GM21576 (cell line): ENCODE measurements around the gene TMEM231.
"Not testable (repeated sequence)": the region's sequence is repeated elsewhere in the genome, so short reads cannot be mapped to it uniquely, and the experiment has no call there.

Source experiments
- ATAC-seq: cut with Tn5 transposase; IDR thresholded peaks from one replicate; pipeline ENCODE4 v1.9.1; 2021; ENCODE audit warnings: mild to moderate bottlenecking, moderate library complexity; ENCODE audit not compliant: unreplicated experiment

TMEM231 gene

GRCh38 chr16:75534560-75535205 lies 21.4 kb downstream of the TMEM231 start:
- no peak for ATAC-seq

- no peak for ATAC-seq
These were observed 23.3 kb downstream of the TMEM231 start for GRCh38 chr16:75532791-75533190.

GRCh38 chr16:75532142-75532765 lies 23.8 kb downstream of the TMEM231 start:
- ATAC-seq: no peak

- no peak for ATAC-seq
These were observed 26.1 kb downstream of the TMEM231 start for GRCh38 chr16:75529959-75530358.

- ATAC-seq: no peak
These were observed 26.8 kb downstream of the TMEM231 start for GRCh38 chr16:75529056-75529905.

GRCh38 chr16:75527825-75528299 lies 28.2 kb downstream of the TMEM231 start:
- ATAC-seq: no peak

- no peak for ATAC-seq
These were observed 29.8 kb downstream of the TMEM231 start for GRCh38 chr16:75526032-75526790.

GRCh38 chr16:75519175-75519574 lies 36.9 kb downstream of the TMEM231 start:
- ATAC-seq: no peak

GRCh38 chr16:75516189-75516966 lies 39.7 kb downstream of the TMEM231 start:
- ATAC-seq: peak; percentile 1

GRCh38 chr16:75514296-75514695 lies 41.8 kb downstream of the TMEM231 start:
- ATAC-seq: no peak

GRCh38 chr16:75506574-75506973 lies 49.5 kb downstream of the TMEM231 start:
- ATAC-seq: no peak

- no peak for ATAC-seq
These were observed 49.9 kb downstream of the TMEM231 start for GRCh38 chr16:75506107-75506506.

- ATAC-seq: no peak
These were observed 52.3 kb downstream of the TMEM231 start for GRCh38 chr16:75503801-75504200.

GRCh38 chr16:75502916-75503605 lies 53.0 kb downstream of the TMEM231 start:
- no peak for ATAC-seq

- not testable (repeated sequence) for ATAC-seq
These were observed 54.2 kb downstream of the TMEM231 start for GRCh38 chr16:75501820-75502219.

GRCh38 chr16:75501359-75501758 lies 54.7 kb downstream of the TMEM231 start:
- no peak for ATAC-seq

- not testable (repeated sequence) for ATAC-seq
These were observed 57.3 kb downstream of the TMEM231 start for GRCh38 chr16:75498605-75499322.

GRCh38 chr16:75497558-75497957 lies 58.5 kb downstream of the TMEM231 start:
- no peak for ATAC-seq
